ENCODE data around the gene IGSF21.

GRCh38 chr1:18339161-18339560 is 231.6 kb downstream of the IGSF21 start:
- TF ChIP-seq ZFP36 (IDR thresholded peaks at IDR 0.05; ENCODE audit: borderline replicate concordance, partially characterized antibody) (no peak), NFE2L2 (conservative IDR thresholded peaks at IDR 0.05; ENCODE audit: low read length) (no peak), POLR2A (IDR thresholded peaks at IDR 0.05; ENCODE audit: low read length) (no peak), EHMT2 (IDR thresholded peaks at IDR 0.05; ENCODE audit: low read depth) (no peak), KDM1A (IDR thresholded peaks at IDR 0.05; ENCODE audit: low read depth) (no peak), CHD4 (IDR thresholded peaks at IDR 0.05; ENCODE audit: borderline replicate concordance) (no peak), MAFK (IDR thresholded peaks at IDR 0.05; ENCODE audit: partially characterized antibody) (no peak), RFX5 (IDR thresholded peaks at IDR 0.05) (no peak), CHD2 (IDR thresholded peaks at IDR 0.05; ENCODE audit: low read length, partially characterized antibody) (no peak), BCL3 (IDR thresholded peaks at IDR 0.05) (no peak)
- TF ChIP-seq, protein P1, sequence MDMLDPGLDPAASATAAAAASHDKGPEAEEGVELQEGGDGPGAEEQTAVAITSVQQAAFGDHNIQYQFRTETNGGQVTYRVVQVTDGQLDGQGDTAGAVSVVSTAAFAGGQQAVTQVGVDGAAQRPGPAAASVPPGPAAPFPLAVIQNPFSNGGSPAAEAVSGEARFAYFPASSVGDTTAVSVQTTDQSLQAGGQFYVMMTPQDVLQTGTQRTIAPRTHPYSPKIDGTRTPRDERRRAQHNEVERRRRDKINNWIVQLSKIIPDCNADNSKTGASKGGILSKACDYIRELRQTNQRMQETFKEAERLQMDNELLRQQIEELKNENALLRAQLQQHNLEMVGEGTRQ (IDR thresholded peaks at IDR 0.05): no peak
- TF ChIP-seq, protein P2, sequence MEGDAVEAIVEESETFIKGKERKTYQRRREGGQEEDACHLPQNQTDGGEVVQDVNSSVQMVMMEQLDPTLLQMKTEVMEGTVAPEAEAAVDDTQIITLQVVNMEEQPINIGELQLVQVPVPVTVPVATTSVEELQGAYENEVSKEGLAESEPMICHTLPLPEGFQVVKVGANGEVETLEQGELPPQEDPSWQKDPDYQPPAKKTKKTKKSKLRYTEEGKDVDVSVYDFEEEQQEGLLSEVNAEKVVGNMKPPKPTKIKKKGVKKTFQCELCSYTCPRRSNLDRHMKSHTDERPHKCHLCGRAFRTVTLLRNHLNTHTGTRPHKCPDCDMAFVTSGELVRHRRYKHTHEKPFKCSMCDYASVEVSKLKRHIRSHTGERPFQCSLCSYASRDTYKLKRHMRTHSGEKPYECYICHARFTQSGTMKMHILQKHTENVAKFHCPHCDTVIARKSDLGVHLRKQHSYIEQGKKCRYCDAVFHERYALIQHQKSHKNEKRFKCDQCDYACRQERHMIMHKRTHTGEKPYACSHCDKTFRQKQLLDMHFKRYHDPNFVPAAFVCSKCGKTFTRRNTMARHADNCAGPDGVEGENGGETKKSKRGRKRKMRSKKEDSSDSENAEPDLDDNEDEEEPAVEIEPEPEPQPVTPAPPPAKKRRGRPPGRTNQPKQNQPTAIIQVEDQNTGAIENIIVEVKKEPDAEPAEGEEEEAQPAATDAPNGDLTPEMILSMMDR (IDR thresholded peaks at IDR 0.05): no peak
